GM21360 (cell line): ENCODE data around the gene NKAIN1.
A peak's percentile ranks its signal among the peaks of the same experiment; 100 is the strongest.
"Not testable (repeated sequence)": the region's sequence is repeated elsewhere in the genome, so short reads cannot be mapped to it uniquely, and the experiment has no call there.

Experiments used
- ATAC-seq: cut with Tn5 transposase; IDR thresholded peaks from one replicate; pipeline ENCODE4 v1.9.1; 2021; ENCODE audit warnings: mild to moderate bottlenecking, moderate library complexity; ENCODE audit not compliant: unreplicated experiment

Gene NKAIN1

DNA sequence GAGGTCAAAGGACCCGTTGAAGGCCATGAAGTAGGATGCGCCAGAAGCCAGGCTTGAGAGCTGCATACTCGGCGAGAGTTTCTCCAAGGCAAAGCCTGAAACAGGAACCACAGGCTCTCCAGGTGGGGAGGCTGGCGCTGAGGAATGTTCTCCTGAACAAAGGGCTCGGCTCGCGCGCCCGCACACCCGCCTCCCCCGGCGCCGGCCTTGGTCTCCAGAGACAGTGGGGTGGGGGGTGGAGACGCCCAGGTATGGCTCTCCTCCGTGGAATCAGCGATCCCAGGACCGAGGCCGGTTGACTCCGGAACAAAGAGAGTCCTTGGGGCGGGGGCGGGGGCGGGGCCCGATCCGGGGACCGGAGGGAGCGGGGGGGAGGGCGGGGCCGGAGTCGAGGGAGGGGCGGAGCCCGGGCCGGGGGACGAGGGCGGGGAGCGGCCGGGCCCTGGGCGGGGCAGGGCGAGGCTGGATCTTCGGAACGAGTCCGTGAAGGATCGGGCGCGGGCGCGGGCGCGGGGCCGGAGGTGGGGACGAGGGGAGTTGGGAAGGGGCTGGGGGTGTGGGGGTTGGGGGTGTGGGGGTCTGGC lies 85.0 kb downstream of the NKAIN1 start:
- ATAC-seq, result peak; percentile 34

DNA sequence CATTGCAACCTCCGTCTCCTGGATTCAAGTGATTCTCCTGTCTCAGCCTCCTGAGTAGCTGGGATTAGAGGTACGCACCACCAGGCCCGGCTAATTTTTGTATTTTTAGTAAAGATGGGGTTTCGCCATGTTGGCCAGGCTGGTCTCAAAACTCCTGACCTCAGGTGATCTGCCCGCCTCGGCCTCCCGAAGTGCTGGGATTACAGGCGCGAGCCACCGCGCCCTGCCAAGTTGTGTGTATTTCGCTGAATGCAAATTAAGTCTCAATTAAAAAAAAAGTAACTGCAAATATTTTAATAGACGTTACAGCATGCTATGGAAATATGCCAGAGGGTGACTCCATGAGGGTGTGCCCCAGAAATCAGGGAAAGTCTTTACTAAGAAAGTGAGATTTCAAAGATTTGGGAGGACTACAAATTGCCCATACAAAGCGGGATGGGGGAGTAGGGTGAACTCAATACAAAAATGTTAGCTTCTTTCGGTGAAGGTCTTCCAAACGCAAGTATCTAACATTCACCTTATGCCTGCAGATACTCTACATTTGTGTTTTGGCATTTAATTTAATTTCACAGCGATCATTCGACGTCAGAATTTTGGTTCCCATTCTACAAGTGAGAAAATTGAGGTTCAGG lies 85.6 kb downstream of the NKAIN1 start:
- no peak for ATAC-seq

DNA sequence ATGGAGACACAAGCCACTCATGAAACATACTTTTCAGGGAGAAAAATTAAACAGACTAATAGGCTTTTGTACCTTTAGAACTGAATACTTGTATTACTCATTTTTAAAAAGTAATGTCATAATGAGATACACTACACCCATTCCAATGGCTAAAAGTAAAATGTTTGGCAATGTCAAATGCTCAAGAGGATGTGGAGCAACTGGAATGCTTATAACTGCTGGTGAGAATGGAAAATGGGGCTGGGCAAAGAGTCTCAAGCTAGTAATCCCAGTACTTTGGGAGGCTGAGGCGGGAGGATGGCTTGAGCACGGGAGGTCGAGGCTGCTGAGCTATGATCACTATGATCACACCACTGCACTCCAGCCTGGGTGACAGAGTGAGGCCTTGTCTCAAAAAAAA lies 86.3 kb downstream of the NKAIN1 start:
- ATAC-seq, result no peak

DNA sequence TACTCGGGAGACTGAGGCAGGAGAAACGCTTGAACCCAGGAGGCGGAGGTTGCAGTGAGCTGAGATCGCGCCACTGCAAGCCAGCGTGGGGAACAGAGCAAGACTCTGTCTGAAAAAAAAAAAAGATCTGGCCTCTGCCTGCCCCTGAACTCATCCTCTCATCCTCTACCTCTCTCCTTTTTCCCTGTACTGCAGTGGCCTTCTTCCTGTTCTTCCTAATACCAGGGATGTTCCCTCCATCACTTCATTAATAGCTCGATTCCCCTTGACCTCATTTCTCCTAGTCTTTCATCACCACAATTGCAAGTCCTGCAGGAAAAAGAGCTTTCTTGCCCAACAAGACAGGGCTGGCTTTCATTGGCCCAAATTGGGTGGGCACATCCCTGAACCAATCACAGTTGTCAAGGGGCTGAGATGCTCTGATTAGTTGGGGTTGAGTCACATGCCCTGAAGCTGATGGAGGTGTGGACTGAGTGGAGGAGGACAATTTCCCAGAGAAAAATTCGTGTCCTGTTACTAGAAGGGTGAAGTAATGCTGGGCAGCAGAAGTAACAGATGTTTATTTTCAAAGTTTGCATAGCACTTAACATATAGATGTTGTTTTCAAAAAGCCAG lies 87.4 kb downstream of the NKAIN1 start:
- ATAC-seq, result no peak

DNA sequence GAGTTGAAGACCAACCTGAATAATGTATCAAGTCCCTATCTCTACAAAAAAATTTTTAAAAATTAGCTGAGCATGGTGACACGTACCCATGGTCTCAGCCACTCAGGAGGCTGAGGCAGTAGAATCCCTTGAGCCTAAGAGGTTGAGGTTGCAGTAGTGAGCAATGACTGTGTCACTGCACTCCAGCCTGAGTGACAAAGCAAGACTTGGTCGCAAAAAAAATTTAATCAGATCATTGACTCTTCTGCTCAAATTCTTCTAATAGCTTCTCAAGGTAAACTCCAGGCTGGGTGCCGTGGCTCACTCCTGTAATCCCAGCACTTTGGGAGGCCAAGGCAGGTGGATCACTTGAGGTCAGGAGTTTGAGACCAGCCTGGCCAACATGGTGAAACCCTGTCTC lies 88.3 kb downstream of the NKAIN1 start:
- no peak for ATAC-seq

DNA sequence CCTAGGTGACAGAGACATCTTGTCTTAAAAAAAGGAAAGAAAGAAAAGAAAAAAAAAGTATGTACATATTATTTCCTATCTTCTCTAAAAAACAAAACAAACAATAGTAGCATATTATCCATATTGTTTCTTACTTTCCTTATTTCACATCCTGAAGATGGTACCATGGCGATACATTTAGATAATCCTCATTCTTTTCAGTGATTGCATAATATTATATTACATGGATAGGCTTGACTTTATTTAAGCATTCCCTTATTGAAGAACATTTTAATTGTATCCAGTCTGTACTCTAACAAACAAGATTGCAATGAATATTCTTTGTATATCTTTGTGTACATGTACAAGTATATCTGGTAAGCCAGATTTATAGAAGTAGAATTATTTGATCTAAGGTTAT lies 91.3 kb downstream of the NKAIN1 start:
- no peak for ATAC-seq

DNA sequence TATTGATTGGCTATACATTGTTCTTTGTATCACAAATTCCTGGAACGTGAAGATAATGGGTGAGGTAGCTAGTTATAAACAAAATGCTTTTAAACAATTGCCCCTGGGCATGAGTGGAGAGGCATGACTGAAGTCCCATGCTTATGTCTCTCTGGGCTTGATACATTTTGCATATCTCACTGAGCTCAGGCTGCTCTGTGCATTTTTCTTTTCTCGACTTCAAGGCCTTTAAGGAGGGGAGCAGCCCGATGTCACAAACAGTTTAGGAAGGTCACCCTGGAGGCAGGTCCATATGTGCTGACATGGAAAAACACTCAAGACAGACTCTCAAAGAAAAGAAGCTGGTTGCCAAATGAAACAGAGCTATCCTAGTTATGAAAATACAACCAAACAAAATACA lies 94.0 kb downstream of the NKAIN1 start:
- no peak for ATAC-seq

DNA sequence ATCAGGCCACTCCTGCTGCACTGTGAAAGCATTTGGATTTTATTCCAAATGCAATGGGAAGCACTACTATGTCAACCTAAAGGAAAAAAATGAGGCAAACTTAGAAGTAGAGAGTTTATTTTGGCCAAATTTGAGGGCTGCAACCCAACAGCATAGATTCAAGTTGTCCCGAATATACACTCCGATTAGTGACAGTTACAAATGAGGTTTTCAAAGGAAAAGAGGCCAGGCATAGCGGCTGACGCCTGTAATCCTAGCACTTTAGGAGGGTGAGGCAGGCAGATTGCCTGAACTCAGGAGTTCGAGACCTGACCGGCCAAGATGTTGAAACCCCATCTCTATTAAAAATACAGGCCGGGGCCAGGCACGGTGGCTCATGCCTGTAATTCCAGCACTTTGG lies 95.2 kb downstream of the NKAIN1 start:
- ATAC-seq, result no peak

DNA sequence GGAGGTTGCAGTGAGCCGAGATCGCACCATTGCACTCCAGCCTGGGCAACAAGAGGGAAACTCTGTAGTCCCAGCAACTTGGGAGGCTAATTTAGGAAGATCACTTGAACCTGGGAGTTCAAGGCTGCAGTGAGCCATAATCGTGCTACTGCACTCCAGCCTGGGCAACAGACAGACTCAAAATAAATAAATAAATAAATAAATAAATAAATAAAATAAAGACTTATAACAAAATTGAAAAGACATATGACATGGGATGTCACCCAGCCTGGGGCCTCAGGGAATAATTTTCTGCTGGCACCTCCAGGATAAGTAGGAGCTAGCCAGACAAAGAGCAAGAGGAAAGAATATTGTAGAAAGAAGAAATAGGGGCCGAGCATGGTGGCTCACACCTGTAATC lies 96.2 kb downstream of the NKAIN1 start:
- ATAC-seq, result no peak

DNA sequence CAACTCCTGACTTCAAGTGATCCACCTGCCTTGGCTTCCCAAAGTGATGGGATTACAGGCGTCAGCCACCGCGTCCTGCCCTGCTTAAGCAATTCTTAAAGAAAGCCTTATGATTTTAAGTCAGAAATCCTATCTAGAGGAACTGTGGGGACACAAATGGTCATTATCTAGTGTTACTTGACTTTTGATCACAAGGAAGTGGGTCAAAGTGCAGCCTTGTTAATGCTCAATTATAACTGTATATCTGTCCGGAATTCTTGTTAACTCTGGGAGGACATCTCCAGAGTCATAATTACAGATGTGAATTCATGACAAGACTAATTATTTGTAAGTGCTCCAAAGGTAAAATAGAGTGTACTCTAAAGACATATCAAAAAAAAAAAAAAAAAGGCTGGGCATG lies 97.3 kb downstream of the NKAIN1 start:
- ATAC-seq, result no peak

DNA sequence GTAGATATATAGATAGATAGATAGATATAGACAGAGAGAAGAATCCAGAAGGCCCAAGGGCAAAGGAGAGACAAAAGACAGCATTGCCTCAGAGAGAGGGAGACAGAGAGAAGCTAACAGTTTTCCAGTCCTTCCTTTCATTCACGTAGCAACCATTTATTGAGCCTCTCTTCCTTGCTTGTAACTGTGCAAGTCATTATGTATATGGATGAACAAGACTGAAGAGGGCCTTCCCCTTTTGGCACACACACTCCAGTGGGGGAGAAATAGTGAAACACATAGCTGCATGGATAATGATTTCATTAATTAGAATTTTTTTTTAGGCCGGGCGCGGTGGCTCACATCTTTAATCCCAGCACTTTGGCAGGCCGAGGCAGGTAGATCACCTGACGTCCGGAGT lies 99.4 kb downstream of the NKAIN1 start:
- ATAC-seq, result no peak

DNA sequence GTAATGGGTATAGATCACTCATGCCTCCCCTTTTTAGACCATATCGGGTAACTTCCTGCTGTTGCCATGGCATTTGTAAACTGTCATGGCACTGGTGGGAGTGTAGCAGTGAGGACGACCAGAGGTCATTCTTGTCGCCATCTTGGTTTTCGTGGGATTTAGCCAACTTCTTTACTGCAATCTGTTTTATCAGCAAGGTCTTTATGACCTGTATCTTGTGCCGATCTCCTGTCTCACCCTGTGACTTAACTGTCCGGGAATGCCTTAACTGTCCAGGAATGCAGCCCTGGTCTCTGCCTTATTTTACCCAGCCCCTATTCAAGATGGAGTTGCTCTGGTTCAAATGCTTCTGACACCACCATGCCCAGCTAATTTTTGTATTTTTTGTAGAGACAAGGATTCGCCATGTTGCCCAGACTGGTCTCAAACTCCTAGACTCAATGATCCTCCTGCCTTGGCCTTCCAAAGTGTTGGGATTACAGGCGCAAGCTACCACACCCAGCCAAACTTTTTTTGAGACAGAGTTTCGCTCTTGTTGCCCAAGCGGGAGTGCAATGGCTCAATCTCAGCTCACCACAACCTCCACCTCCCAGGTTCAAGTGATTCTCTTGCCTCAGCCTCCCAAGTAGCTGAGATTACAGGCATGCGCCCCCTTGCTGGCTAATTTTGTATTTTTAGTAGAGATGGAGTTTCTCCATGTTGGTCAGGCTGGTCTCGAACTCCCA lies 100.7 kb downstream of the NKAIN1 start:
- ATAC-seq, result not testable (repeated sequence)

DNA sequence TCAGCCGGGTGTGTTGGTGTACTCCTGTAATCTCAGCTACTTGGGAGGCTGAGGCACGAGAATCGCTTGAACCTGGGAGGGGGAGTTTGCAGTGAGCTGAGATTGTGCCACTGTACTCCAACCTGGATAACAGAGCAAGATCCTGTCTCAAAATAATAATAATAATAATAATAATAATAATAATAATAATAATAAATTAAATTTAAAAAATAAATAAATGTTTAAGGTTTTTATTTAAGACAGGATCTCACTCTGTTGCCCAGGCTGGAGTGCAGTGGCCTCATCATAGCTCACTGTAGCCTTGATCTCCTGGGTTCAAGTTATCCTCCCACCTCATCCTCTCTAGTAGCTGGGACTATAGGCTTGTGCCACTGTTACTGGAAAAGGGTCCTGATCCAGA lies 101.8 kb downstream of the NKAIN1 start:
- not testable (repeated sequence) for ATAC-seq

DNA sequence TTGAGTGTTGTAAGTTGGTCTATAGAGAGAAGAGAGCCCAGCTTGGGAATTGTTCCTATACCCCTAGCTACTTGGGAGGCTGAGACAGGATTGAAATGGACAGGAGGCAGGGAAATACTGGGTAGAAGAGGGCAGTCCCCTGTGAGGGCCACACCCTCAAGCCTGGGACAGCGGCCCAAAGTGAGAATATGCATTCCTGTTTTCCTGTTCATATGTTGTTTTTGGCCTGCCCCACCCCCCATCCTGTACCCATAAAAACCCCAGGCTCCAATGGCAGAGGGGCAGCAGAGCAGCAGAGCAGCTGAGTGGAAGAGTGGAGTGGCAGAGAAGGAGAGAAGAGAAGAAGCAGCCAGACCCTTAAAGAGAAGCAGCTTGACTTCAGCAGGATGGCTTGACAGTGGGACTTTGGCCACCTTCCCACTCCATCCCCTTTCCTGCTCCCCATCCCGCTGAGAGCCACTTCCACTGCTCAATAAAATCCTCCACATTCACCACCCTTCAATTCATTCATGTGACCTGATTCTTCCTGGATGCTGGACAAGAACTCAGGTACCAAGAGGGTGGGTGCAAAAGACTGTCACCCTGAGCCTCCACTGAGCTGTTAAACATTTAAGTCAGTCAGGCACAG lies 103.6 kb downstream of the NKAIN1 start:
- ATAC-seq, result no peak

DNA sequence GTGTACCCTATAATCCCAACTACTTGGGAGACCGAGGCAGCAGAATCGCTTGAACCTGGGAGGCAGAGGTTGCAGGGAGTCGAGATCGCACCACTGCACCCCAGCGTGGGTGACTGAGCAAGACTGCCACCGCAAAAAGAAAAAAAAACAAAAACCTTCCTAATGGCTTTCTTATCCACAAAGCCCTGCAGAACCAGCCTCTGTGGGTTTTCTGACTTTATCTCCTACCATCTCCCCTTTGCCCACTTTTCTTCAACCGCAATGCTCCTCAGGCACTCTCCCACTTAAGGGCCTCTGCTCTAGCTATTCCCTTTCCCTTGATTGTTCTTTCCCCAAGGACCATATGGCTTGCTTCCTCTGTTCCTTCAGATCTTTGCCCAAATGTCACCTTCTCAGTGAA lies 106.3 kb downstream of the NKAIN1 start:
- no peak for ATAC-seq
